ENCODE measurements around the gene PCDH12.

Gene PCDH12

DNA sequence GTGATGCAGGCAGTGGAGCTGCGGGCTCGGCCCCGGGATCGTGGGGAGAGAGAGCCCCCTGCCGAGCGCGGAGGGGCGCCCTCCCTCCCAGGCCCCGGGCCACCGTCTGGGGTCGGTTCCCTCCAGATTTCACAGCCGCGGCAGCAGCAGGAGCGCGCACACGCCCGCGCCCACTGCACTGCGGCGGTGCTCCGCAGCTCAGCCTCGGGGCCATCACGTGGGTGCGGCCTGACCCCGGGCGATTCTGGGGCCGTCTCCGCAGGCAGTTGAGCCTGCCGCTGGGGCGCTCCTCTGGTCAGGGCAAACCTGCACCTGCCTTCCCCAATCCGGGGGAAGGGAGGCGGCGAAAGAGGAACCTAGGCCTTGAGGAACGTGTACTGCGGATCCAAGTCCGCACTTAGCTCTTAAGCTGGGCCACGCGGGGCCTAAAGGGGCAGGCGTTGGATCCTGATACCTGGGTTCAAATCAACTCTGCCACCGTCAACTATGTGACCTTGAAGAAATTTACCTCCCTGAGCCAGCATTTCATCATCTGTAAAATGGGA lies 43.7 kb downstream of the PCDH12 start:
- TF ChIP-seq, protein P1, sequence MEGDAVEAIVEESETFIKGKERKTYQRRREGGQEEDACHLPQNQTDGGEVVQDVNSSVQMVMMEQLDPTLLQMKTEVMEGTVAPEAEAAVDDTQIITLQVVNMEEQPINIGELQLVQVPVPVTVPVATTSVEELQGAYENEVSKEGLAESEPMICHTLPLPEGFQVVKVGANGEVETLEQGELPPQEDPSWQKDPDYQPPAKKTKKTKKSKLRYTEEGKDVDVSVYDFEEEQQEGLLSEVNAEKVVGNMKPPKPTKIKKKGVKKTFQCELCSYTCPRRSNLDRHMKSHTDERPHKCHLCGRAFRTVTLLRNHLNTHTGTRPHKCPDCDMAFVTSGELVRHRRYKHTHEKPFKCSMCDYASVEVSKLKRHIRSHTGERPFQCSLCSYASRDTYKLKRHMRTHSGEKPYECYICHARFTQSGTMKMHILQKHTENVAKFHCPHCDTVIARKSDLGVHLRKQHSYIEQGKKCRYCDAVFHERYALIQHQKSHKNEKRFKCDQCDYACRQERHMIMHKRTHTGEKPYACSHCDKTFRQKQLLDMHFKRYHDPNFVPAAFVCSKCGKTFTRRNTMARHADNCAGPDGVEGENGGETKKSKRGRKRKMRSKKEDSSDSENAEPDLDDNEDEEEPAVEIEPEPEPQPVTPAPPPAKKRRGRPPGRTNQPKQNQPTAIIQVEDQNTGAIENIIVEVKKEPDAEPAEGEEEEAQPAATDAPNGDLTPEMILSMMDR (IDR thresholded peaks at IDR 0.05; ENCODE audit: control insufficient read depth, extremely low read depth, insufficient read depth): no peak
- no peak for DNase-seq (ENCODE audit: low read depth)
- no peak overlapping the region for H3K4me3 ChIP-seq (ENCODE audit: low read depth, low read length)

DNA sequence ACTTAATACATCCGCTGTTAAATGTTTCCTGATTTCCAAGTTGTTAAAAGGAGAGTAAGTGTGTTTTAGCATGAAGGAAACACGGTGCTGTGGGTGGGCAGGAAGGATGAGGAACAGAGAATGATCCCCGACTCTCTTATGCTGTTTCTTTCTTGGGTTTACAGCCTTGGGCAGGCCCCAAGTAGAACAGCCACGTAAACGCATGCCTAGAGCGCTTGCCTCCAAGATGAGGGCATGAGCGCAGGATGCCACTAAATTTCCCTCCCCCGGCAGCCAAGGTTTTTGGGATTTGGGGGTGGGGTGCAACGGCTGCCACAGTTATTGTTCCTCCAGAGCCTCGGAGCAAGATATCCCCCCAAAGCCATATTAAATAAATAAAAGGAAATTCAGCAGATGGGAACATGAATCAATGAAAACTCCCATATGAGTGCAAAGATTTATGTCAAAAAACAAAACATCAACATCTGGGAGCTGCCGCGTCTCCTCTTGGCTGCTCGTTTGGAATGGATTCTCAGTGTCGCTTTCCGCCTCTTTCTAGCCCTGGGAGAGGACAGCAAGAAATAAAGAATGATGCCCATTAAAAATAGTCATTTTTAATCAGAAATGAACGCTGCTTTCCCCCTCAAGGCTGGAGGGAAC lies 44.3 kb downstream of the PCDH12 start:
- TF ChIP-seq, protein P1 (IDR thresholded peaks at IDR 0.05; ENCODE audit: control insufficient read depth, extremely low read depth, insufficient read depth): no peak
- DNase-seq (ENCODE audit: low read depth): no peak
- H3K4me3 ChIP-seq (ENCODE audit: low read depth, low read length): no peak overlapping the region

DNA sequence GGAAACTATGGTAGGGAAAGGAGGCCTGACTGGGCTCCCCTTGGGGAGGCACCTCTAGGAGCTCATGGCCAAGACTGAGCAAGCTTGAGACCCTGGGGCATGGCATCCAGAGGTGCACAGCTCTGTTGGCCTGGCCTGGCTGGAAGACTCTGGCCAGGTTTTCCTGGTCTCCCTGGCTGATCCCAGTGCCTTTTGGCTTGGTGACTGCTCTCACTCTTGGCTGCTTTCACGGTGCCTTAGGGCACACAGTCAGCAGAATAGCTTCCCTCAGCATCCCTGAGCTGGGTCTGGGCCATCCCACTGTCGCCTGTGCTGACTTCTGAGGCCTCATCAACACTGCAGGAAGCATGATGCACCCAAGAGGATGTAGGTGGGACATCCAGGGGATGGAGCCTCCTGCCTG lies 47.7 kb downstream of the PCDH12 start:
- TF ChIP-seq, protein P1 (IDR thresholded peaks at IDR 0.05; ENCODE audit: control insufficient read depth, extremely low read depth, insufficient read depth): no peak
- H3K4me3 ChIP-seq (ENCODE audit: low read depth, low read length): no peak overlapping the region
- no peak for DNase-seq (ENCODE audit: low read depth)

- H3K4me3 ChIP-seq (ENCODE audit: low read depth, low read length): no peak overlapping the region
- no peak for DNase-seq (ENCODE audit: low read depth)
- TF ChIP-seq, protein P1 (IDR thresholded peaks at IDR 0.05; ENCODE audit: control insufficient read depth, extremely low read depth, insufficient read depth): no peak
These were observed 48.8 kb downstream of the PCDH12 start for GRCh38 chr5:141909212-141909611.

DNA sequence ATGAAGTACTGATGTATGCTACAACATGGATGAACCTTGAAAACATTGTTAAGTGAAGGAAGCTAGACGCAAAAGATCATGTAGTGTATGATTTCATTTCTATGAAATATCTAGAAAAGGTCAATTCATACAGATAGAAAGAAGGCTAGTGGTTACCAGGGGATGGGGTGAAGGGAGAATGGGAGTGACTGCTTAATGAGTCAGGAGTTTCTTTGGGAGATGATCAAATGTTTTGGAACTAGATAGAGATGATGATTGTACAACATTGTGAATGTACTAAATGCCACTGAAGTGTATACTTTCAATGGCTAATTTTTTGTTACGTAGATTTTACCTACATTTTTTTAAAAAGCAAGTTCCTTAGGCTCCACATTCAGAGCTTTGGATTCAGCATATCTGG lies 49.2 kb downstream of the PCDH12 start:
- no peak for DNase-seq (ENCODE audit: low read depth)
- no peak overlapping the region for H3K4me3 ChIP-seq (ENCODE audit: low read depth, low read length)
- TF ChIP-seq, protein P1 (IDR thresholded peaks at IDR 0.05; ENCODE audit: control insufficient read depth, extremely low read depth, insufficient read depth): no peak

GRCh38 chr5:141906972-141907371 lies 51.0 kb downstream of the PCDH12 start:
- no peak for DNase-seq (ENCODE audit: low read depth)
- no peak overlapping the region for H3K4me3 ChIP-seq (ENCODE audit: low read depth, low read length)
- TF ChIP-seq, protein P1 (IDR thresholded peaks at IDR 0.05; ENCODE audit: control insufficient read depth, extremely low read depth, insufficient read depth): no peak

DNA sequence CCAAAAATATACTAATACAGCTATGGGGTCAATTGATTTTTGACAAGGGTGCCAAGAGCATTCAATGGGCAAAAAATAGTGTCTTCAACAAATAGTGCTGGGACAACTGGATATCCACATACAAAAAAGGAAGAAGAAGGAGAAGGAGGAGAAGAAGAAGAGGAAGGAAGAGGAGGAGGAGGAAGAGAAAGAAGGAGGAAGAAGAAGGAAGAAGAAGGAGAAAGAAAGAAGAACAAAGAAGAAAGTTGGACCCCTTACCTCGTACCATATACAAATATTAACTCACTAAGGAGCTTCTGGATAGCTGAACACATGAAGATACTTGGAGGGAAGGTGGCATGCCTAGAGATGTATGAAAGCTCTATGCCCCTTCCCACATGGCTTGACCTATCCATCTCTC lies 51.5 kb downstream of the PCDH12 start:
- TF ChIP-seq, protein P1 (IDR thresholded peaks at IDR 0.05; ENCODE audit: control insufficient read depth, extremely low read depth, insufficient read depth): no peak
- no peak overlapping the region for H3K4me3 ChIP-seq (ENCODE audit: low read depth, low read length)
- no peak for DNase-seq (ENCODE audit: low read depth)

Measured in LNCaP clone FGC (cell line).